ENCODE results near the gene THAP8. TPM values are rescaled to one million over a fixed set of nuclear protein-coding genes. Genes with fewer than 3 reads are reported as not detected.

The THAP8 gene
- total RNA-seq, 1 donor from 2014 or later, result 6.0 TPM

- FAIRE-seq (no peak), DNase-seq (ENCODE audit: low read depth) (no peak)
- no peak overlapping the region for H3K4me3 Mint-ChIP-seq (ENCODE audit: unreplicated experiment)
- Histone ChIP-seq H3K4me1 (ENCODE audit: insufficient read depth, low read length) (no peaks in the 10 kb centered on the region), H3K9ac (ENCODE audit: low read length) (no peak overlapping the region), H3K79me2 (ENCODE audit: insufficient read depth, low read length) (no peaks in the 10 kb centered on the region), H3K36me3 (ENCODE audit: insufficient read depth, low read length) (no peaks in the 10 kb centered on the region), H3K9me3 (ENCODE audit: insufficient read depth, low read depth, low read length) (no peaks in the 10 kb centered on the region), H3K27ac (ENCODE audit: low read depth, low read length) (no peak overlapping the region), H4K20me1 (ENCODE audit: insufficient read depth, low read length) (no peaks in the 10 kb centered on the region), H3K27me3 (ENCODE audit: insufficient read depth, low read length) (peaks cover 12% of the 10 kb centered on the region), H3K4me3 (ENCODE audit: insufficient read depth, low read depth, low read length) (no peak overlapping the region), H3K4me2 (ENCODE audit: low read length) (no peak overlapping the region), H2AFZ (ENCODE audit: low read depth, low read length) (no peak overlapping the region)
- peaks cover 1% of the 10 kb centered on the region for H3K4me1 Mint-ChIP-seq (ENCODE audit: low read depth, unreplicated experiment)
- H3K9me3 Mint-ChIP-seq (ENCODE audit: unreplicated experiment), result peaks cover 7% of the 10 kb centered on the region
- H3K27me3 Mint-ChIP-seq (ENCODE audit: low read depth, unreplicated experiment), result peaks cover 32% of the 10 kb centered on the region
- peaks cover 4% of the 10 kb centered on the region for H3K36me3 Mint-ChIP-seq (ENCODE audit: low read depth, unreplicated experiment)
- H3K27ac Mint-ChIP-seq (ENCODE audit: unreplicated experiment), result no peak overlapping the region
- TF ChIP-seq CTCF (IDR thresholded peaks at IDR 0.05; ENCODE audit: insufficient read depth, low read depth, low read length) (no peak), EZH2 (IDR thresholded peaks at IDR 0.05; ENCODE audit: insufficient read depth, low read length) (no peak)
Observed at GRCh38 chr19:35990156-35990555, 63.9 kb downstream of the THAP8 start.

- no peak for FAIRE-seq
- H3K27me3 Mint-ChIP-seq (ENCODE audit: low read depth, unreplicated experiment), result peaks cover 45% of the 10 kb centered on the region
Observed at GRCh38 chr19:35988824-35989223, 65.3 kb downstream of the THAP8 start.

More at GRCh38 chr19:35988824-35989223, 65.3 kb downstream of the THAP8 start:
- H3K4me1 ChIP-seq (ENCODE audit: insufficient read depth, low read length), result no peaks in the 10 kb centered on the region
- H3K27me3 ChIP-seq (ENCODE audit: insufficient read depth, low read length), result peaks cover 12% of the 10 kb centered on the region
- H3K9me3 ChIP-seq (ENCODE audit: insufficient read depth, low read depth, low read length), result no peaks in the 10 kb centered on the region
- no peak overlapping the region for H3K27ac Mint-ChIP-seq (ENCODE audit: unreplicated experiment)
- H3K36me3 ChIP-seq (ENCODE audit: insufficient read depth, low read length), result no peaks in the 10 kb centered on the region
- no peaks in the 10 kb centered on the region for H3K4me1 Mint-ChIP-seq (ENCODE audit: low read depth, unreplicated experiment)
- no peak overlapping the region for H2AFZ ChIP-seq (ENCODE audit: low read depth, low read length)
- H3K4me3 Mint-ChIP-seq (ENCODE audit: unreplicated experiment), result no peak overlapping the region
- H3K9ac ChIP-seq (ENCODE audit: low read length), result no peak overlapping the region
- no peak overlapping the region for H3K27ac ChIP-seq (ENCODE audit: low read depth, low read length)
- H3K9me3 Mint-ChIP-seq (ENCODE audit: unreplicated experiment), result peaks cover 9% of the 10 kb centered on the region
- no peak for DNase-seq (ENCODE audit: low read depth)
- no peak overlapping the region for H3K4me3 ChIP-seq (ENCODE audit: insufficient read depth, low read depth, low read length)
- no peaks in the 10 kb centered on the region for H4K20me1 ChIP-seq (ENCODE audit: insufficient read depth, low read length)
- peaks cover 4% of the 10 kb centered on the region for H3K36me3 Mint-ChIP-seq (ENCODE audit: low read depth, unreplicated experiment)
- TF ChIP-seq CTCF (IDR thresholded peaks at IDR 0.05; ENCODE audit: insufficient read depth, low read depth, low read length), result no peak
- TF ChIP-seq EZH2 (IDR thresholded peaks at IDR 0.05; ENCODE audit: insufficient read depth, low read length), result no peak
- H3K79me2 ChIP-seq (ENCODE audit: insufficient read depth, low read length), result no peaks in the 10 kb centered on the region
- no peak overlapping the region for H3K4me2 ChIP-seq (ENCODE audit: low read length)

Measured in astrocyte (in vitro differentiated cells and primary cell).